GM21723 (cell line): Measurements from ENCODE around the gene LRIG1.

Experiments used
- ATAC-seq: cut with Tn5 transposase; IDR thresholded peaks from one replicate; pipeline ENCODE4 v1.9.1; 2021; ENCODE audit warnings: mild to moderate bottlenecking, moderate library complexity; ENCODE audit not compliant: unreplicated experiment

LRIG1 gene

DNA sequence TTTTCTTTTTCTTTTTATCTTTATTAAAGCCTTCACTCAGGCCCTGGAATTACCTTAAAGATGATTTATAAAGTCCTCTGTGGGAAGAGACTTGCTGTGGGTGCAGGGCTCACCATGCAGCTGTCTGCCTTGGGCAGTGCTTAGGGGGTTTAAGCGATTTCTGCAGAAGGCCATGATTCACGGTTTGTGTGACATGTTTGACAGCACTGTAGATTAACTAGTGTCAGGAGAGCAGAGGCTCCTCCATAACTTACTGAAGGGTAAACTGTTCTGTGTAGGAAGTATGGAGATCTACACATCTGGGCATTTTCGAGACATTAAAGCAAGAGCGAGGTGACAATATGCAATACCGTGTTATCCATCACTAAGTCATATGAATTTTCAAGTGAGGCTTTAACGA, 137.7 kb downstream of the LRIG1 start:
- no peak for ATAC-seq

DNA sequence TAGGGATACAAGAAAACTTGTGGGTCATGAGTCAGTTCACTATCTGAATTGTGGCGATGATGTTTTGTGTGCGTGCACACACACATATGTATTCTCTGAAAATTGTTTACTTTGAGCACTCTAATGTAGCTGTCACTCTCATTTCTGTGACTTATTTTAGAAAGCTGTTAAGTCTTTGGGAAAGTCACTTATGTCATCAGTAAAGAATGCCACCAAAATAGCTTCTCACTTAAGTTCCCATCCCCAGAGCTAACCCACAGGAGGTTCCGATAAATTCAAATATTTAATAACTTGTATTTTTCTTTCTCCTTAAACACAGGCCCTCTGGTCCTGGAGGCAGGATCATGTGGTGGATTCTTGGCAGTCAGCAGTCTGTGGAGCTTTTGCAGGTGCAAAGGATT, 138.3 kb downstream of the LRIG1 start:
- no peak for ATAC-seq

DNA sequence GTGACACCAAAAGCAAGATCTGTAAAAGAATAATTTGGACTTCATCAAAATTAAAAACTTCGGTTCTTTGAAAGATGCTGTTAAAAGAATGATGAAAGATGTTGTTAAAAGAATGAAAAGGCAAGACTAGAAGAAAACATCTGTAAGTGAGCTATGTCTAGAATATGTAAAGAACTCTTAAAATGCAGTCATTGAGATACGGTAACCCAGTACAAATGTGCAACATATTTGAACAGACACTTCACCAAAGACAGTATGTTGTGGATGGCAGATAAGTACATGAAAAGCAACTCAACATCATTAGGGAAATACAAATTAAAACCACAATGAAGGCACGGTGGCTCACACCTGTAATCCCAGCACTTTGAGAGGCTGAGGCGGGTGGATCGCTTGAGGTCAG, 139.5 kb downstream of the LRIG1 start:
- no peak for ATAC-seq

DNA sequence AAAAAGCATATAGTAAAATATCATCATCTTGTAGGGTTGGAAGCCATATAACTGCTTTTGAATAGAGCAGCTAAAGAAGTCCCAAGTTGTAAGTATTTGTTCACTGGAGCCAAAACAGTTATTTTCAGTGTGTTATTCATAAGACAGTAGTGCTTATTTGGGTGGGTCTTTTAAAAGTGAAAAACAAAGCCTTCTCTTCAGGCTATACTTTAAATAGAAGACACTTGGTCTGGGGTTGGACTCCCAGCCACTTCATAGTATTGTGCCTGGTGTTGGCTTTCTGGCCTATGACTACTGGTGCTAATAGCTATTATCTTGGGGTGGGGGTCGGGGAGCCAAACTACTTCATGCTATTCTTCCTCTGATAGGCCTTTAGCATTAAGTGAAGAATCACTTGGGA, 144.8 kb downstream of the LRIG1 start:
- no peak for ATAC-seq

DNA sequence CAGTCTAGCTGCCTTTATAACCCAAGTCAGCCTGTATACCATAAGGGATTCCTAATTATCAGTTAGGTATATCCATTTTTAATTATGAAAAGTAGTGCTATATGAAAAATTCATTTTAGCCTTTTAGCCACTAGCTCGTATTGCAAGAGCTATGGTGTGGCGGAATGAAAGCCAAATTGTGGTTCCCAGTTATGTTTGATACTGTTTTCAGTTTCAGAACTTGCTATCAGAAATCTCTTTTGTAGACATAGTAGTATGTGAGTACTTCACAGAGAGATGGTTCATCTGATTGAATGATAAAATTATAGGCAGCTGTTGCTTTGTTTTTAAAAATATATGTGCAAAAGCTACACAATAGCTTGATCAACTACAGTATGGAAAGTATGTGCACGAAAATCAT, 145.4 kb downstream of the LRIG1 start:
- ATAC-seq = no peak

DNA sequence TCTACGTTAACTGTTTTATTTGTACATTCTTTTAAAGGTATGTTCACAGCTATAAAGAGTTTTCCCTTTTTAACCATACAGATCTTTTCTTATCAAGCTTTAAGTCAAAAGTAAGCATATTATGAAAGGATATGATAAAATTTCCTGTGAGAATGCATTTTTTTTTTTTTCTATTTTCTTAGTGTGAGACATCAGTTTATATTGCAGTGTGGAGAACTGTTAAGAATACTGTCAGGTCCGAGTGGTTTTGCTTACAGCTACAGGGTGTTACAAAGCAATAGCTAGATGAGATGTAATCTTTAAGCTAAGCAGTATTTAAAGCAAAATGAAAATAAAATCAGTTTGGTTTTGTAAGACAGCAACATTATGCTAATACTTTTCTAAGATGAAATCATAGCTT, 146.8 kb downstream of the LRIG1 start:
- no peak for ATAC-seq

DNA sequence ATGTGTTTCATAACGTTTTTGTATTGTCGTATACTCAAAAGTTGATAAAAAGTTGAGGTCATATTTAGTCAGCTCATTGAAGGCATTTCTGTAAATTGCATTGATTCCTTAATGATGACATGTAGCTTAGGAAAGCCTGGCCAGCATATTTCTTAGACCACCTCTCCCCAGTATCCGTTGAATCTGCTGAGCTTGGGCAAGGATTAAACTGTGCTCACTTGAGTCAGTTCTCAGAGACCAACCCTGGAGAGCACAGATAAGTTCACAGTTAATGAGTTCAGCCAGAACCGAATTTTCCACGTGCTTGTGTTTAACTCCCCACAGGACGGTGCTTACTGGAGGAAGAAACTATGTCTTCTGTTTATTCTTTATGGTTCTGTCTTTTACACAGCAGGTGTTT, 147.3 kb downstream of the LRIG1 start:
- no peak for ATAC-seq

DNA sequence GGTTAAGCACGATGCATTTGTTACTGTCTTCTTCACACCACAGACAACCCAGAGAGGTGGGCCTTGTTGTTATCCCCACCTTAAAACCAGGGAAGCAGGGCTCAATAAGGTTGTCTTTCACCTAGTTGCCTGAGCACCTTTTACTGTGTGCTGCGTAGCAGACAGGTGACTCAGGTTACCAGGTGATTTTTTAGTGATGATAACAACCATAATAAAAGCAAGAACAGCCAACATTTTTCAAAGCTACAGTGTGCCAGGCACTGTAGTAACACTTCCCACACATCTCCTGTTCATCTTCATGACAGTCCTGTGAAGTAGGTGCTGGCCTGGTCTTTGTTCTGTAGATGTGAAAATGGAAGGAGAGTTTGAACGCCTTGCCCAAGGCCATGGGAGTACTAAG, 147.8 kb downstream of the LRIG1 start:
- no peak for ATAC-seq

DNA sequence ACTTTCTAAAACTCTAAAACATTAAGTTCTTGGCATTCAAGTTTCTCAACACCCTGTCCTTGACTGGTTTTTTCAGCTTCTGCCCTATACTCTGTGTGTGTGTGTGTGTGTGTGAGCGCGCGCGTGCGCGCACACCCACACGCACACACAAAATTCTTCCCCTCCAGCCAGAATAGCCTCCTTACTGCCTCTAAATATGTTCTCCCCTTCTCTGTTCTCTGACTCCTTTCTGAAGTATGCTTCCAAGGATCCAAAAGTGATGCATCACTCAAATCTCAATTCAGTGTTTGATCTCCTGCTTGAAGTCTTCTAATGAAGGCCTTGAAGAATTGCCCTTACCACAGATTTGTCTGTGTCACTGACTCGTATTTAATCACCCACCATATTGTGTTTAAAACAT, 150.2 kb downstream of the LRIG1 start:
- no peak for ATAC-seq

DNA sequence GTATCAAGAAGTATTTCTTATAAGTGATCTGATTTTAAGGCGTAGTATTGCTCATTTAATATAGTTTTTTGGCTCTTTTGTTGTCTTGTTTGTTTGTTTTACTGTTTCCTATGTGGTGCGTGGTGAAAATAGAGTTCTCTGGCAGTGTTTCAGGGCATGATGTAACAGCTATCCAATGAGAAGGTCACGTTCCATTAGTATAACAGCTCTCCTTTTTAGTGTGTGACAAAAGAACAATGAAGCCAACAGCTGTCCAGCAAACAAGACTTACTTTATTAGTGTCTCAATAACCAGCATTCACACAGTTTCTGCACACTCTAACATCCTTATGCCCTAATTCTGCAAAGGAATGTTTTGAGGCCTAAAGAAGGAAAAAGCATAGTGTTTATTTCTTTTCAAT, 152.1 kb downstream of the LRIG1 start:
- no peak for ATAC-seq

DNA sequence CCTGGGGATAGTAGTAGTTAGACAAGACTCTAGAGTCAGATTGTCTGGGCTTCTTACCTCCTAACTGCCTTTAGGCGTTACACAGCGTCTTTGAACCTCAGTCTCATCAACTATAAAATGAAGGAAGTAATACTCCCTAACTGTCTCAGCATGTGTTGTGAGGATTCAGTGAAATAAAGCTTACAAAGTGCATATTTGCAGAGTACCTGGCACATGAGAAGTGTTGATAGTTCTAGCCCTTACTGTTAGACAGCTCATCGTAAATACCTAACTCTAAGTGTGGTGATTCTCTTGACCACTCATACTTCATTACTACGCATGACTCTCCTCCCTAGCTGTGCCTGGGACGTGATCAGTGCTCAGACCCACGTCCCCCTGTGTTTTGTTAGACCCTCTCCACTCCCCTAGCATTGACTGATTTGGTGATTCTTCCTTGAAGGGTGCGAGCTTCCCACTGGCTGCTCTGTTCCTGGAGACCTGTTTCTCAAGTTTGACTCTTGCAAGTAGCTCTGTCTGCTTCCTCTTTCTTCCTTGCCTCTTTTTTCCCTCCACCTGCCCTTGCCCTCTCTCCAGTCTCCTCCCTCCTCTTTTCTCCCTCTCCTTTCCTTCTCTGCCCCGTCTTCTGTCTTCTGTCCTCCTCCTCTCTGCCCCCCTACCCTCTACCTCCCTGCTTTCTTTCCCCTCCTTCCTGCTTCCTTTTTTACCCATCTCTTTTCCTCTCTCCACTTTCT, 155.8 kb downstream of the LRIG1 start:
- ATAC-seq = no peak

DNA sequence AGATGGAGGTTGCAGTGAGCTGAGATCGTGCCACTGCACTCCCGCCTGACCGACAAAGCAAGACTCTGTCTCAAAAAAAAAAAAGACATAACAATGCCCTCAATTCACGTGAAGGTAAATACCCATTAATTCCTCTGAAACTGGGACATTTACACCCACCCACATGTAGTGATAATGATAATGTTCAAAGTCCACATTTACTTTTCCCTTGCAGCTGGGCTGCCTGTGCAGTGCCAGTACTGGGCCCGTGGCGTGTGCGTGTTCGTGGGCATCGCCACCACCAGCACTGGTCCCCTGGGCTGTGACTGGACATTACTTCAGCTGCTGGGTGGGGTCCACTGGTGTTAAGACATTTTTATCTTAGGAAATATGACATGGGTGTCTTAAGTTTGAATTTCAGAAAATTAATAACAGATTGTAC, 156.4 kb downstream of the LRIG1 start:
- no peak for ATAC-seq

DNA sequence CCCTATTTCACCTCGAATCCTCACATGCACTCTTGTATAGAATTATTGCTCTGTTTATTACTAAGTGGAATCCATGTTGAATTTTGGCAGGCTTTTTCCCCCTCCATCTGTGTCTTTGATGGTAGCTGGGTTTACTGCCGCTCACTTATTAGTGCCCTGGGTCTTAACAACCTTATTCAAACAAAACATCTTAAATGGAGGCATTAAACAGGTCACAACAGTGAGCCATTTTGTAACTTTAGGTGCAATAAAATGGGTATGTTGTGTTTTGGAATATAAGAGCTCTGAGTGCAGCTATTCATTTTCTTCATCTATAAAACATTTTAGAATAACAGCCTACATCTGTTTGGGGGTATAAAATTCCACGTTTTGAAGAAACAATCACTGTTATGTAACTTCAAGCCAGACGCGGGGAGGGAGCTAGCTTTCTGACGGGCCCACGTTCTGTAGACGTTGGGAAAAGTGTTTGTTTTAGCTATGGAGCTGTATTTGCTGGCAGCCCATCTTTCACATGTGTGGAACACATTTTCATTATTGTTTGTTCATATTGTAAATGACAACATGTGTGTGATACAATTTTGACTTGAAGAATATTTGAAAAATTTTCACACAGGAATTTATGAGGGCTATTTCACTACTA, 158.0 kb downstream of the LRIG1 start:
- ATAC-seq = no peak

DNA sequence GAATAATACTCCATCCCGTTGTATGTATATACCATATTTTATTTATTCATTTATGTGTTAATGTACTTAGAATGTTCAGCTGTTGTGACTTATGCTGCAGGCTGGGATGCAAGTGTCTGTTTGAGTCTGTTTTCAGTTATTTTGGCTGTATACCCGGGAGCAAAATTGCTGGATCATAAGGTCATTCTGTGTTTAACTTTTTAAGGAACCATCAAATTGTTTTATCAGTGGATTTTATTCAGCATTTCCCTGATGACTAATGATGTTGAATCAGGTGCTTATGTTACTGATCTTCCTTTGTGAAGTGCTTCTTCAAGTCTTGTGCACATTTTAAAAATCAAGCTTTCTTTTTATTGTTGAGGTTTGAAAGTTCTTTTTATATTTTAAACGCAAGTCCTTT, 161.9 kb downstream of the LRIG1 start:
- no peak for ATAC-seq

DNA sequence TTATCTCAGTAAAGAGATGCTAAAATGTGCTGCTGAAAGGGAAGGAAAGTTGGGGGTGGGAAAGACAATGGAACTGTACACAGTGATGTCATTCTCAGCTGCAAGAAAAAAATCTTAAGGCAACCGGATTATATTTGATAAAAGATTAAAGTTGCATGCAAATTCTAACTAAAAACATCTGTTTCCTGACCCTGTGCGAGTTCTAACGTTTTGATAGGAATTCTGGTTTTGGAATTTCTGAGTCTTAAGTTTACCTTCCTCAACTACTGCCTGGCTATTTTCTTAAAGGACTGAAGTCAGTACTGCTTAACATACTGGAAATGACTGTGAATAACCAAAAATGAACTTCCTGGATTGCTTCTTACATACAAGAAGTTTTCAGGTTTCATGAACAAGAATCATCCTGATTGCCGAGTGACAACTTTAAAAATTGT, 164.5 kb downstream of the LRIG1 start:
- no peak for ATAC-seq

DNA sequence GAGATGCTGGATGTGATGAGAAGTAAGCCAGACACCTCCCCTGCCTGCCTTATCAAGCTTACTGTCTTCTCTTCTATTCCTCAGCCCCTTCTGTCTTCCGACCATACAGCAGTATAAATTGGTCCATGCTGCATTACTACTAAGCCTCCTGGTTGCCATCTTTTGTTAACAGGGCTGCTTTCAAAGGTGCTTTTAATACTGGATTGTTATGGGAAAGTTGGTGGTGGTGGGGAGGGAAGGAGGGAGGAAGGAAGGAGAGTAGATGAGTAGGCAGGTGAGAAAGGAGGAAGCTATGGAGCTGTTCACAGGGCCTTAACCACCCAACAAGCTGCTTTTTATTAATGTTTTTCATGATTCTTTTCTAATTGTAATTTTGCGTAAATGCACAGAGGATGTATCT, 165.2 kb downstream of the LRIG1 start:
- no peak for ATAC-seq
